Measurements from ENCODE around the gene PPARA.

PPARA gene

DNA sequence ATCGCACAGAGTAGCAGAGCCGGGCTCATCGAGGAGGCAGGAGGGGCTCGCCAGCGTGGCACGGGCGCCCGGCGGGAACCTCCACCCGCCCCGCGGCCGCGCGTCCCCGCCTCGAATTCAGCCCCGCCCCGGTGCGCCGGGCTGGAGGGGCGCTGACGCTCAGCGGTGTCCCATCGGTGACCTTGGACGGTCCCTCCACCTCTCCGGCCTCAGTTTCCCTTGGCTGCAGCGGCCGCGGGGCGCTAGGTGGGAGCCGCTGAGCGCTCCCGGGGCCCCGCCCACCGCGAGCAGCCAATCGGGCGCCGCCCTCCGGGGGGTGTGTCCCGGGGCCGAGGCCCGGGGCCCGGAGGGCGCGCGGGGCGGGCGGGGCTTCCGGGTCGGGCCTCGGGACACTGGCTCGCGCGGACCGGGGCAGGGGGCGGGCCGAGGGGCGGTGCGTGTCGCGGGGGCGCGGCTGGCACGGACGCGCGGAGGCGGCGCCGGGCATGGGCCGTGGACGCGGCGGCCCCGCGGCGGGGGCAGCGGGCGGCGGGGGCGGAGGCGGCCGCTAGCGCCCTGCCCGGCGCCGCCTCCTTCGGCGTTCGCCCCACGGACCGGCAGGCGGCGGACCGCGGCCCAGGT is at the start of gene PPARA:
TSS of gene PPARA (plus strand) at position 493 of the 621 bp plus-strand sequence. CDS start 47,858 bp downstream, outside the sequence.
- peak; percentile 98 for DNase-seq (ENCODE audit: low spot score)

DNA sequence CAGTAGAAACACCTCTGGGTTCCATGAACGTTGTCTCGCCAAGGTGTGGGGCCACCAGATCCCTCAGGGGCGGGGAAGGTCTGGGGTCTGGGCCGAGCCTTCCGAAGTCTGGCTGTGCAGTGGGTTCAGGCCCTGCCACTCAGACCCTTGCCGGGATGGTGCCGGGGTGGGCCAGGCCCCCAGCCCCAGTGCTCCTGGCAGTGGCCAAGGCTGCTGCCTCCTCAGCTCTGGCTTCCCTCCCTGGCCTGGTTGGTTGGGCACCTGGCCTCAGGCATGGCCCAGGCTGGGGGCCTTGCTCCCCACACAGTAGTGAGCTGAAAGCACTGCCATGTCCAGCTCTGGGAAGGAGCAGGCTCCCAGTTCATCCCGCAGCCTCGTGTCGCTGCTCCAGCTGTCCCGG is 48.2 kb upstream of the PPARA start:
- DNase-seq (ENCODE audit: low spot score): no peak

DNA sequence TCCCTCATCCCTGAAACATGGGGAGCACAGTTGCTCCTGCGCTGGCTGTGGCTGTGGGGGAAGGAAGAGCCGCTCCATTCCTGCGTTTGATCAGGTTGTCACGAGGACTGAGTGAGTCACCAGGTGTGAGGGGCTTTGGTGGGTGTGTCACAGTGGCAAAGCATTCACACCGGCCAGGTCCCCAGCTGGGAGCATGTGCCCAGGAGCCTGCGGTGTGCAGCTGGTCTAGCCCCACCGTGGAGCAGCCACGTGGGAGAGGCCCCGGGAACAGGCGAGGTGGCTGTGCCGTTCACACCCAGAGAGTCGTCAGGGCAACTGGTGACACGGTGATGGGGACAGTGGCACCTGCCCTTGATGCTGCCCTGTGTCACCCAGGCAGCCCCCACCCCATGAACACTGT is 47.6 kb upstream of the PPARA start:
- no peak for DNase-seq (ENCODE audit: low spot score)

DNA sequence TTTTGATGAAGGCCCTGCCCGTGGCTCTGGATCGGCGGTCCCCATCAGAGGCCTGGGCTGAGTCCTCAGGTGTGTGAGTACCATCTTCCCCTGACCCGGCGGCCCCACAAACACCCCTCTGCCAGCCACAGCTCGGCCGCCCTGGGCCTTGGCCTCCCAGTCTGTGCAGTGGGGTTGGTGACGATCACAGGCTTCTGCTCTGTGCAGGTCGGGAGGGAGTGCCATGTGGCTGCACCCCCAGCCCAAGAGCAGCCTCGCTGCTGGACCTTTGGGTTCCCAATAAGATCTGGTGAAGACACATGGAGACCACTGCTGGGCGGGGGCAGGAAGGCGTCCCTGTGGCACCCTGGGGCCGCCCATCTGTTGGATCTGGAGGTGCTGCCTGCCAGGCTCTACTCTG is 47.1 kb upstream of the PPARA start:
- DNase-seq (ENCODE audit: low spot score): no peak

GRCh38 chr22:46103664-46104063 is 46.7 kb upstream of the PPARA start:
- DNase-seq (ENCODE audit: low spot score): no peak

DNA sequence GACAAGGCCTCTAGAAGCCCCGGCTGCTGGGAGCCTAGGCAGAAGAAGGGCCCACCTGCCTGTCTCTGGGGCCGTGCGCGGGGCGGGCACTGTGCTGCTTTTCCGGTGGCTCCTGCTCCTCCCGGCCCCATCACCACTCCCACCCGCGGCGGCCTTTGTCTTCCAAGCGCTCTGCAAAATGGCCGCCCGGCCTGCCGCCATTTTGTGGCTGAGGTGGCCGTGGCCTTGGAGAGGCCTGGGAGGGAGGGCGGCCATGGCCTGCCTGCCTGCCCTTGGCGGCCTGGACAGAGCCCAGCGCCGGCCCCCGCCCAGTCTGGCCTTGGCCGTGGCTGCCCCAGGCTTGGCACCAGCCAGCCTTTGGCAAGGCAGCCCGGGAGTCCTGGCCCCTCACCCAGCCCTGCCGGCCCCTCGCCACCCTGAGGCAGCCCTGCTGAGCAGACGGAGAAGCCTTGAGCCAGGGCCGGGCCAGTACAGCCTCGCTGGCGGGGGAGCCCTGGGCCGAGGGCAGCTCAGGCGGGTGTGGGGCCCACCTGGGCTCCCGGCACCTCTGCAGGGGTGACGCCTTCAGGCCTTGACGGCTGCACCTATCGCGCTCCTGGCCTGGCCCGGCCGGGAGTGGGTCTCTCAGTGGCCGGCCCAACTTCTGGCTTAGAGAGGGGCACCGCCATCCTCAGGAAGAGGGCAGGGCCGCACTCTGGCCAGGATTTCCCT is 46.0 kb upstream of the PPARA start:
- no peak for DNase-seq (ENCODE audit: low spot score)

- DNase-seq (ENCODE audit: low spot score): no peak
Measured at GRCh38 chr22:46104881-46105493, 45.3 kb upstream of the PPARA start.

DNA sequence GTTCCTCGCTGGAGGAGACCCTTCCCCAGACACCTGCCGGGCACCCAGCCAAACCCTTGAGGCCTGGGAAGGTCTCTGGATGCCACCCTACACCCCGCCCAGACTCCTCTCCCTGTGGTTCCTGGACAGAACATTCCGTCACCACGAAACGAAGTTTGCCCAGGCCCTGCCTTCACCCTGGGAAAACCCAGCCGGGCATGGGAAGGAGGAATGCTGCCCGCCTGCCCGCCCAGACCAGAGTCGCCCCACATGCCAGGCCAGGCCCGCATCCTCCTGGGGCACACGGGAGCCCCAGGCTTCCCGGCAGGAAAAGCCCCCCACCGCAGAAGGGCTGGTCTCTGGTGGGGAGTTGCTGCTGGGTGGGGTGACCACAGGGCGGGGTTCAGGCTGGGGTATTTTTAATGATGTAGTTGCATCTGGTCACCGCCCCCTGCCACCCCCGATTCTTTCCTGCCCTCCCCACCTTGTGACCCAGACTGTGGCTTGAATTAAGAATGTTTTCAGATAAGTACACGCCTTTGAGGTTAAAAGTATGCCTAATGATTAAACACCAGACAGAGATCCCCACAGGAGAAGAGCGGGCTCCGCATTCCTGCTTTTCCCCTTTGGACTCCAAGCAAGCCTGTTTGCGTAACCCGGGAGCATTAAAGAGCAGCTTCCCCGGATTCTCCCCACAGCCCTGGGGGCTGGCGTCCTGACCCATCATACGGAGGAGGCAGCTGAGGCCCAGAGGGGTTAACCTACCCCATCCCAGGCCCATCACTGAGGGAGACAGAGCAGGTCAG is 44.6 kb upstream of the PPARA start:
- peak; percentile 84 for DNase-seq (ENCODE audit: low spot score)

- DNase-seq (ENCODE audit: low spot score): no peak
Measured at GRCh38 chr22:46106279-46107022, 43.9 kb upstream of the PPARA start.

- DNase-seq (ENCODE audit: low spot score): no peak
Measured at GRCh38 chr22:46107089-46107664, 43.1 kb upstream of the PPARA start.

GRCh38 chr22:46107753-46108563 is 42.4 kb upstream of the PPARA start:
- no peak for DNase-seq (ENCODE audit: low spot score)

DNA sequence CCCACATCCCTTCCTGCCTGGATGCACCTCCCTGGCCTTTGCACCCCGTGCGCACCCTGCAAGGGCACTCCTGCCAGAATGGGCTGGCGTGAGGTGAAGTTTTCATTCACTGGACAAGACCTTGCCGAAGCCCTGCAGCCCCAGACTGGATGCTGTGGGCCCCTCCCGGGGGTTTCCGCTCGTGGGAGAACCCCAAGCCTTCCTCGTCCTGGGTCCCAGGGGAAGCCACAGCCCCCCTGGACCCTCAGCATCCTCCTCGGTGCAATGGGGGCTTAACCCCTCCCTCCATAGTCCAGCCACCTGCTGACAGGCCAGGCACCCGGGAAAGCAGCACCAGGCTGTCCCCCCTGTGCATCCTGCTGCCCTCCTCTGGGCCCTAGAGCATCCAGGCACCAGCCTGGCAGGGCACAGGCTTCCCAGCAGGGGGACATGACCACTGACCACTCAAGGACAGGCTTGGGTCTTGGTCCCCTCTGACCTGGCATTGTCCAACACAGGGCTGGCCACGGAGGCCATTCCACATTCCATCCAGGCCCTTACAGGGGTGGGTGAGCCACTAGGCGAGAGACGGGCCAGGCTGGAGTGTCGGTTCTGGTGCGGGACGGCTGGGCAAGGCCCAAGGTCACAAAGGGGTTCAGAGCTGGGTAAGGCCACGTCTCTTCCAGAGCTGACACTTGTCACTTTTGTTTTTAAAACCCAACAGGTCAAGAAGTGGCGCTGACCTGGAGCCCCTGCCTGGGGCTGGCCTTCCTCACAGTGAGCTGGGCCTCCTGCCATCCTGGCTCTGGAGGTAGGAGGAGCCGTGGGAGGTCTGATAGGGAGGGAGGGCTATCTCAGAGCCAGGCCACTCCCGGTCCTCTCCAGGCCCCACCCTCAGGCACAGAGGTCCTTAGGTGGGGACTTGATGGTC is 41.5 kb upstream of the PPARA start:
- no peak for DNase-seq (ENCODE audit: low spot score)

- DNase-seq (ENCODE audit: low spot score): no peak
Measured at GRCh38 chr22:46109474-46110003, 40.8 kb upstream of the PPARA start.

- no peak for DNase-seq (ENCODE audit: low spot score)
Measured at GRCh38 chr22:46110215-46110614, 40.1 kb upstream of the PPARA start.

- DNase-seq (ENCODE audit: low spot score): no peak
Measured at GRCh38 chr22:46111645-46112306, 38.5 kb upstream of the PPARA start.

- no peak for DNase-seq (ENCODE audit: low spot score)
Measured at GRCh38 chr22:46112405-46112804, 37.9 kb upstream of the PPARA start.

- no peak for DNase-seq (ENCODE audit: low spot score)
Measured at GRCh38 chr22:46113110-46113909, 37.0 kb upstream of the PPARA start.

Data from hepatic stellate cell (primary cell).